Loucy (cell line): ENCODE data around the gene RGS9.

Experiments
- EZH2phosphoT487 ChIP-seq: fragments of 200-600 bp; IDR thresholded peaks from 2 replicates; pipeline ENCODE4 v1.6.1; 2018; ENCODE audit warnings: antibody characterized with exemption, mild to moderate bottlenecking, moderate library complexity, borderline replicate concordance
- TF ChIP-seq, protein P1 (sequence below): fragments of 200-600 bp; sonication (generic); conservative IDR thresholded peaks from 2 replicates; pipeline ENCODE4 v1.5.1; 2014; ENCODE audit warnings: mild to moderate bottlenecking, antibody characterized with exemption, low read length

- TF ChIP-seq, protein P1, sequence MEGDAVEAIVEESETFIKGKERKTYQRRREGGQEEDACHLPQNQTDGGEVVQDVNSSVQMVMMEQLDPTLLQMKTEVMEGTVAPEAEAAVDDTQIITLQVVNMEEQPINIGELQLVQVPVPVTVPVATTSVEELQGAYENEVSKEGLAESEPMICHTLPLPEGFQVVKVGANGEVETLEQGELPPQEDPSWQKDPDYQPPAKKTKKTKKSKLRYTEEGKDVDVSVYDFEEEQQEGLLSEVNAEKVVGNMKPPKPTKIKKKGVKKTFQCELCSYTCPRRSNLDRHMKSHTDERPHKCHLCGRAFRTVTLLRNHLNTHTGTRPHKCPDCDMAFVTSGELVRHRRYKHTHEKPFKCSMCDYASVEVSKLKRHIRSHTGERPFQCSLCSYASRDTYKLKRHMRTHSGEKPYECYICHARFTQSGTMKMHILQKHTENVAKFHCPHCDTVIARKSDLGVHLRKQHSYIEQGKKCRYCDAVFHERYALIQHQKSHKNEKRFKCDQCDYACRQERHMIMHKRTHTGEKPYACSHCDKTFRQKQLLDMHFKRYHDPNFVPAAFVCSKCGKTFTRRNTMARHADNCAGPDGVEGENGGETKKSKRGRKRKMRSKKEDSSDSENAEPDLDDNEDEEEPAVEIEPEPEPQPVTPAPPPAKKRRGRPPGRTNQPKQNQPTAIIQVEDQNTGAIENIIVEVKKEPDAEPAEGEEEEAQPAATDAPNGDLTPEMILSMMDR = no peak
- TF ChIP-seq EZH2phosphoT487 = no peak
These were observed 47.2 kb downstream of the RGS9 start for GRCh38 chr17:65184235-65184959.
